Measurements from ENCODE around the gene PLXNA4. TPM values are rescaled to one million over a fixed set of nuclear protein-coding genes. Genes with fewer than 3 reads are reported as not detected.

Gene PLXNA4
- total RNA-seq, 1 donor from 2014 or later = 14.0 TPM

GRCh38 chr7:132075515-132075914, 500.8 kb downstream of the PLXNA4 start:
- H3K4me3 ChIP-seq = no peak overlapping the region
- no peaks in the 10 kb centered on the region for H3K9me3 ChIP-seq
- no peaks in the 10 kb centered on the region for H3K27me3 ChIP-seq
- H3K4me1 ChIP-seq = peaks cover 6% of the 10 kb centered on the region
- H3K36me3 ChIP-seq = no peaks in the 10 kb centered on the region
- TF ChIP-seq POLR2AphosphoS5 (IDR thresholded peaks at IDR 0.05; ENCODE audit: insufficient read depth in 1 of 2, low read depth in 1 of 2) = no peak
- TF ChIP-seq CTCF (IDR thresholded peaks at IDR 0.05) = no peak
- TF ChIP-seq POLR2A (IDR thresholded peaks at IDR 0.05) = no peak
- intact Hi-C loops (cut with DNase I) = no loop called here
- no peak for DNase-seq (ENCODE audit: extremely low spot score in 2 of 2)
- H3K27ac ChIP-seq = no peak overlapping the region

- Histone ChIP-seq H3K27ac (no peak overlapping the region), H3K36me3 (no peaks in the 10 kb centered on the region), H3K9me3 (no peaks in the 10 kb centered on the region), H3K4me3 (no peak overlapping the region), H3K4me1 (no peaks in the 10 kb centered on the region), H3K27me3 (no peaks in the 10 kb centered on the region)
- intact Hi-C loops (cut with DNase I) = no loop called here
- no peak for DNase-seq (ENCODE audit: extremely low spot score in 2 of 2)
- TF ChIP-seq POLR2A (IDR thresholded peaks at IDR 0.05) = no peak
- no peak for TF ChIP-seq POLR2AphosphoS5 (IDR thresholded peaks at IDR 0.05; ENCODE audit: insufficient read depth in 1 of 2, low read depth in 1 of 2)
- no peak for TF ChIP-seq CTCF (IDR thresholded peaks at IDR 0.05)
These were observed 502.2 kb downstream of the PLXNA4 start for GRCh38 chr7:132073920-132074589.

Measured in vagina (tissue), 2 donors.